Activated naive CD8-positive, alpha-beta T cell (primary cell): ENCODE data around the gene LMBRD2.

Source experiments
- H3K27ac Mint-ChIP-seq: one replicate; pipeline ENCODE4 v1.8.0; 2021; ENCODE audit warnings: mixed read lengths
- H3K27me3 Mint-ChIP-seq: one replicate; pipeline ENCODE4 v1.8.0; 2021; ENCODE audit warnings: mixed read lengths
- H3K36me3 Mint-ChIP-seq: one replicate; pipeline ENCODE4 v1.8.0; 2021; ENCODE audit warnings: mixed read lengths
- H3K4me1 Mint-ChIP-seq: one replicate; pipeline ENCODE4 v1.8.0; 2021; ENCODE audit warnings: low read depth, mixed read lengths
- H3K4me3 Mint-ChIP-seq: one replicate; pipeline ENCODE4 v1.8.0; 2021; ENCODE audit warnings: mild to moderate bottlenecking, mixed read lengths
- H3K9me3 Mint-ChIP-seq: one replicate; pipeline ENCODE4 v1.8.0; 2021; ENCODE audit warnings: low read depth, mixed read lengths

The LMBRD2 gene

DNA sequence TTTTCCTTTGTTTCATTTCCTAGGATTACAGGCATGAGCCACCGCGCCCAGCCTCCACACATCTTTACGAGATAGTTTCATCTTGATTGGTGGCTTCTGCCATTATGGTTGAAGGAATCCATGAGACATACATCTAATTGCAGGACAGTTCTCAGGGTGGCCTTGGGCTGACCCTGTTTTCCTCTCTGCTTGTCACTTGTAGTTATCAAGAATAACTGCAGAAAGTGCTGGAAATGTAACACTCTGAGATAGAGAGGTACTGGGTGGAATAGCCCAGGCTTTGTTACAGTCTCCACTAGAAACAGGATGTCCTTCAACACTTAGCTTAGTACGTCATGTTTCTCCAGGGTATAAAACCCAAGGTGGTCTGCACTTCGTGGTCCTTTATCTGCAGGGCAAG is 95.7 kb downstream of the LMBRD2 start:
- Mint-ChIP-seq H3K27me3 (peaks cover 5% of the 10 kb centered on the region), H3K4me1 (peaks cover 7% of the 10 kb centered on the region), H3K9me3 (no peaks in the 10 kb centered on the region), H3K27ac (no peak overlapping the region), H3K36me3 (no peaks in the 10 kb centered on the region), H3K4me3 (no peak overlapping the region)

DNA sequence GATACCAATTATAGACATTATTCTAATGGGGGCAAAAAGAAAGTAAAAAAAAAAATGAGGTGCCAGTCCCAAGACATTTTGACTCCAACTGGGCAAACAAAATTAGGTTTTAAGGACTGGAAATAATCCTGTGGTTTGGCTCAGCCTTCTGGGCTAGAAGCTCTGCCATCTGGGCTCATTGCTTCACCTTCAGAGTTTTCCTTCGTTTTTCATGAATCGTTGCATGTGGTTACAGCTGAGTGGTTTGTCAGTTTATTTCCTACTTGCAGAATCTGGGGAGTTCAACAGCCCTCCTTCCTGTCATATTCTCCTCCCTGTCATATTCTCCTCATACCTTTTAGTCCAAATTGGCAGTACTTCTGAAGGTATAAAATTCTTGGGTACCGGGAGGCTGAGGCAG is 97.0 kb downstream of the LMBRD2 start:
- peaks cover 4% of the 10 kb centered on the region for H3K4me1 Mint-ChIP-seq
- H3K27ac Mint-ChIP-seq, result no peak overlapping the region
- peaks cover 6% of the 10 kb centered on the region for H3K27me3 Mint-ChIP-seq
- no peak overlapping the region for H3K4me3 Mint-ChIP-seq
- H3K9me3 Mint-ChIP-seq, result no peaks in the 10 kb centered on the region
- no peaks in the 10 kb centered on the region for H3K36me3 Mint-ChIP-seq

DNA sequence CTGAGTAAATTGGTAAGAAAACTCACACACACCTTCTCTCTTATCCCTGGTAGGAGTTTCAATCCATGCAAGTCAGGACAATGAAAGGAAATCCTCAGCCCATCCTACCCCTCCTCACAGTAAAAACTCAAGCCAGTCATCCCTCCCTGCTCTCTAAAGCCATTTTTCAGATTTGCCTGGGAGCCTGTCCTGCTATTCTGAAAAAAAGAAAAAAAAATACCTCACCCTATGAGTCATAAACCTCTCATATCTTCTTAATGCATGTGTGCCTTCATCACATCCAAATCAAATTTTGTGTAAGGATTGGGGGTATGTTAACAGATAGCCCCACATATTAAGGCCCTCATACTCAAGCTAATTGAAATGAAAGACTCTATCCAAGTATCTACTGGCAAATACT is 99.1 kb downstream of the LMBRD2 start:
- H3K27ac Mint-ChIP-seq, result no peak overlapping the region
- peaks cover 6% of the 10 kb centered on the region for H3K27me3 Mint-ChIP-seq
- no peak overlapping the region for H3K4me3 Mint-ChIP-seq
- H3K4me1 Mint-ChIP-seq, result peaks cover 4% of the 10 kb centered on the region
- H3K9me3 Mint-ChIP-seq, result no peaks in the 10 kb centered on the region
- H3K36me3 Mint-ChIP-seq, result no peaks in the 10 kb centered on the region

DNA sequence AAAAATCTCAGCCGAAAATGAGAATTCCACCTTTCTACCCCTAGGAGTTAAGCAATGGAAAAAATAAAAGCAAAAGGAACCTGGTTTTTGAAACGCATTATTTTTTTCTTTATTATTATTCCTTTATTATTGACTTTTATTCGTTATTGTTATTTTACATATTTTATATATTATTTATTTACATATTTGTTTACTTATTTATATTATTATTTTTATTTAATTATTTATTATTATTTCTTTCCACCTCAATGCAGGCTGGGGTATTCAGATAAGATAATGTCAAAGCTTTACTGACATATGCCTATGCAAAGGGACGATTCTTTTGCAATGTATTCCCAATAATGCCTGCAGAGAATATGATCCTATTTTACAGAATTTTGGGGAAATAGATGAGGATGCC is 101.7 kb downstream of the LMBRD2 start:
- Mint-ChIP-seq H3K27me3 (peaks cover 3% of the 10 kb centered on the region), H3K4me1 (peaks cover 4% of the 10 kb centered on the region), H3K27ac (no peak overlapping the region), H3K4me3 (no peak overlapping the region), H3K36me3 (no peaks in the 10 kb centered on the region), H3K9me3 (no peaks in the 10 kb centered on the region)
